Activated naive CD4-positive, alpha-beta T cell (primary cell): Measurements from ENCODE around the gene MSH5.
"Not testable (repeated sequence)": the region's sequence is repeated elsewhere in the genome, so short reads cannot be mapped to it uniquely, and the experiment has no call there.

Experiments used
- DNase-seq, 4 experiments: peaks; one replicate each; lab custom pipeline; 2025; lab: John Stamatoyannopoulos, UW

MSH5 gene

GRCh38 chr6:31778999-31779885, 39.4 kb downstream of the MSH5 start:
- no peak for DNase-seq

GRCh38 chr6:31779908-31780307, 40.1 kb downstream of the MSH5 start:
- no peak for DNase-seq

- DNase-seq: no peak
Measured at GRCh38 chr6:31780507-31781243, 40.9 kb downstream of the MSH5 start.

- no peak for DNase-seq
Measured at GRCh38 chr6:31781244-31782125, 41.7 kb downstream of the MSH5 start.

- DNase-seq: no peak
Measured at GRCh38 chr6:31782126-31782855, 42.5 kb downstream of the MSH5 start.

GRCh38 chr6:31784098-31784925, 44.5 kb downstream of the MSH5 start:
- DNase-seq: no peak

- no peak for DNase-seq
Measured at GRCh38 chr6:31785475-31785874, 45.7 kb downstream of the MSH5 start.

- peak in 1 of 4 experiments; percentile 16 for DNase-seq
Measured at GRCh38 chr6:31791324-31792089, 51.7 kb downstream of the MSH5 start.

GRCh38 chr6:31792090-31792374, 52.2 kb downstream of the MSH5 start:
- DNase-seq: no peak

- DNase-seq: no peak
Measured at GRCh38 chr6:31792761-31793171, 53.0 kb downstream of the MSH5 start.

GRCh38 chr6:31793927-31794245, 54.1 kb downstream of the MSH5 start:
- DNase-seq: not testable (repeated sequence)

GRCh38 chr6:31794294-31794865, 54.6 kb downstream of the MSH5 start:
- DNase-seq: no peak

GRCh38 chr6:31794866-31795615, 55.2 kb downstream of the MSH5 start:
- DNase-seq: no peak

GRCh38 chr6:31795616-31796298, 56.0 kb downstream of the MSH5 start, which contains the start of gene VARS1:
Gene VARS1 (minus strand): TSS chr6:31795752. CDS start chr6:31795217, 535 bp downstream.
- DNase-seq: peak; percentile 58 to 83 (median 70)

GRCh38 chr6:31796993-31797385, 57.2 kb downstream of the MSH5 start:
- DNase-seq: no peak

- DNase-seq: no peak
Measured at GRCh38 chr6:31797588-31797987, 57.8 kb downstream of the MSH5 start.

- no peak for DNase-seq
Measured at GRCh38 chr6:31799781-31800180, 60.0 kb downstream of the MSH5 start.
